Measurements from ENCODE around the gene PCARE.
A peak's percentile ranks its signal among the peaks of the same experiment; 100 is the strongest.
"Not testable (repeated sequence)": the region's sequence is repeated elsewhere in the genome, so short reads cannot be mapped to it uniquely, and the experiment has no call there.

PCARE gene

DNA sequence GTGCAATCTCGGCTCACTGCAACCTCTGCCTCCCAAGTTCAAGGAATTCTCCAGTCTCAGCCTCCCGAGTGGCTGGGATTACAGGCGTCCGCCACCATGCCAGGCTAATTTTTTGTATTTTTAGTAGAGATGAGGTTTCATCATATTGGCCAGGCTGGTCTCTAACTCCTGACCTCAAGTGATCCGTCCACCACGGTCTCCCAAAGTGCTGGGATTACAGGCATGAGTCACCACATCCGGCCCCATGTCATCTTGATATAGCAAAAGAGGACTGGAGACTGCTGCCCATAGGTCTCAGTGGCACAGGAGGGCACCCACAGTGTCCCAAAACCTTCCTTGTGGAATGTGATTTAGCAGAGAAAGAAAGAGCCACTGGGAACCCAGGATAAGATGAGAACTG is 16.0 kb upstream of the PCARE start:
- DNase-seq, result not testable (repeated sequence)

DNA sequence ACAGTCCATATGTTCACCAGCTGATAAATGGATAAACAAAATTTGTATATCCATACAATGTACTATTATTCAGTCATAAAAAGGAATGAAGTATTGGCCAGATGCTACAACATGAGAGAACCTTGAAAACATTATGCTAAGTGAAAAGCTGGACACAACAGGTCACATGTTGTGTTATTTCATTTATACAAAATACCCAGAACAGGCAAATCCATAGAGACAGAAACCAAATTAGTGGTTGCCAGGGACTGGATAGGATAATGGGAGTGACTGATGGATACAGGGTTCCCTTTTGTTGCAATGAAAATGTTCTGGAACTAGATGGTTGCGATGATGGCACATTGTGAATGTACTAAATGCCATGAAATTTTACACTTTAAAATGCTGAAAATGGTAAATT is 10.2 kb upstream of the PCARE start:
- no peak for DNase-seq

DNA sequence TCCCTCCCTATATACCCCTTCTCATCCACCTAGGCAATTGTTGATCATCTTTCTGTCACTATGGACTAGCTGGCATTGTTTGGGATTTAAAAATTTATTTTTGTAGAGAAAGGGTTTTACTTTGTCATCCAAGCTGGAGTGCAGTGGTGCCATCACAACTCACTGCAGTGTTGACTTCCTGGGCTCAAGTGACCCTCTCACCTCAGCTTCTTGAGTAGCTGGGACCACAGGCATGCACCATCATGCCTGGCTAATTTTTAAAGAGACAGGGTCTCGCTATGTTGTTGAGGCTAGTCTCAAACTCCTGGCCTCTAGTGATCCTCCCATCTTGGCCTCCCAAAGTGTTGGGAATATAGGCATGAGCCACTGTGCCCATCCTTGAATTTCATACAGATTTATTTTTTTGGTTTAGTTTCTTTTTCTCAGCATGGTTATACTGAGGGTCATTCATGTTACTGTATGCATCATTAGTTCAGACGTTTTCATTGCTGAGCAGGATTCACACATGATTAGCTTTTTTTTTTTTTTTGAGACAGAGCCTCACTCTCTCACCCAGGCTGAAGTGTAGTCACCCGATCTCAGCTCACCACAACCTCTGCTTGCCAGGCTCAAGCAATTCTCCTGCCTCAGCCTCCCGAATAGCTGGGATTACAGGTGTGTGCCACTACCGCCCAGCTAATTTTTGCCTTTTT is 8.6 kb upstream of the PCARE start:
- no peak for DNase-seq

DNA sequence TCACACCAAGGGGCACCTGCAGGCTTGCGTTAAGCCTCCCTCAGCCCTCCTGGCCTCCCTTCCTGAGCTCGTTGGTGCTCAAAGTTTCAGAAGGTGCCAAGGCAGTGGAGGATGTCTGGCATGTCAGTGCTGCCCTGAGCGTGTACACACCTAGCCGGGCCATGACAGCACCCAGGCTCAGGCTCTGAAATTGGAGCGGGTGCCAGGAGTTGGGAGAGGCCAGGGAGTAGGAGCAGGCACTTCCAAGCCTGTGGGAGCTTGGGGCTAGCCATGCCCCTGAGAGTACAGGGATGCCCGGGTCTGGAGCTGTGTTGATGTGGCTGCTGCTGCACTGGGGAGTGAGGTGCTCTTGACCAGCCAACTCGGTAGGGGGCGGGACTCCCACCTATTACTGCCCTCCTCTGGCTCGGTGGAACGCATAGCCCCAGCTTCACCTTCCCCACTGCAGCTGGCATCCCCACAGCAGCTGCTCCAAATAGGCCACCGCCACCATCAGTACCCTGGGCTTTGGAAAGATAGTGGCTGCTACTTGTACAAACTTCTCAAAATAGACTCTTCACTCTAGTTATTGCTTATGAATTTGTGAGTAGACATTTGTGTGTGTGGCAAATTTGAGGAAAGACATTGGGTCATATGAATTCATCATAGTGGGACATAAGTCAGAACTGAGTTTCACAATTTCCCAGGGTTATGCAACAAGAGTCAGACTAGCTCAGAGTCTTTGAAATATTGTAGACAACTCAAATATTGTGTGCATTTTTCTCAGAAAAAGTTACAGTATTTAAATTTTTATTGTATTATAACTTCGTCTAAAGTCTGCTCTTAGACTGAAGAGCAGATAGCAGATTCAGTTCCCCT is 6.8 kb upstream of the PCARE start:
- DNase-seq, result no peak

DNA sequence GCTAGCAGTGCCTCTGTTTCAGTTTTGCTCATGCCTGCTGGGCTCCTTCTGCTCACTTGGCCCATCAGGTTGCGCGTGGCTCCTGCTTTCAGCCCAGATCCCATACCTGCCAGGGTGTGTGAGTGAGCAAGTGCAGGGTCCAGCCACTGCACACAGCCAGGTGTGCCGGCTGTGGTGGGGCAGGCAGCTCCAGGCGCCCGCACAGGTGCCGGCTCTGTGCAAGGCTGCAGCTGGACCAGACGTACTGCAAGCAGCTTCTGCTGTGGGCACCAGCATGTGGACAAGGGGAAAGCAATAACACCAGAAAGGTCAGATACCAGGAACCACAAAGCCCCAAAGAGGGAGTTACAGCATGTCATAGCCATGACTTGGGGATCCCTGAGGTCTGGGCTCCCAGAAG is 5.6 kb upstream of the PCARE start:
- DNase-seq, result no peak

DNA sequence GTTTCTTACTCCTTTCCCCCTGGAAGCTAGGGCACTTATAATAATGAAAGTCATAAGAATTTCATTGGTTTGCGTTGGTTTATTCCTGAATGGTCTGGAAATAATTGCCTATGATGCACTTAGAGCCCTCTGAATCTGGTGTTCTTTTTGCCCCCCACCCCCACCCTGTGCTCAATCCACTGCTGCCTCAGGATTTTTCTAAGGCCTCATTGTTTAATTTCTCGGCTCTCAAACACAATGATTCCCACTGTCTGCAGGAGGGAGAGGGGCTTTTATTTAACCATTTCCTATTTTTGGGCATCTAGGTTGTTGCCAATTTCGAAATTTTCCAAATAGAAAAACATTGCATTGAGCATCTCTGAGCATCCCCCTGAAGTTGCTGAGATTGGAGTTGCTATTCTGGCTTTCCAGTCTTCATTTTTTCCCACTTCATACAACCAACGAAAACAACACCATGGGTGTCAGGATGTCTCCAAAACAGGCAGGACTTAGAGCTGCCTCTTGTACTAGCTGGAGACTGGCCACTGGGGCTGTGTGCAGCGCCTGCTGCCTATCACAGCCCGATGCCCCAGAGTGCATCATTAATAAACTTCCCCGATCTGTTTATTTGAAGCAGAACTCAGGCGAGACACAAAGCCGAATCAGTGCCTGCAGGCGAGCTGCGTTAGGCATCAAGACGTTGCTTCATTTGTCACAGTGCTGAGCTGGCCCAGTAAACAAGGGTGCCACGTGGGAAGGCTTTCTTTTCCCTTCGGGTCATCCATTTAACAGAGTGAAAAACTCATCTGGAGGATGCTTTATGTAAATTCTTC is 1.8 kb upstream of the PCARE start:
- no peak for DNase-seq

DNA sequence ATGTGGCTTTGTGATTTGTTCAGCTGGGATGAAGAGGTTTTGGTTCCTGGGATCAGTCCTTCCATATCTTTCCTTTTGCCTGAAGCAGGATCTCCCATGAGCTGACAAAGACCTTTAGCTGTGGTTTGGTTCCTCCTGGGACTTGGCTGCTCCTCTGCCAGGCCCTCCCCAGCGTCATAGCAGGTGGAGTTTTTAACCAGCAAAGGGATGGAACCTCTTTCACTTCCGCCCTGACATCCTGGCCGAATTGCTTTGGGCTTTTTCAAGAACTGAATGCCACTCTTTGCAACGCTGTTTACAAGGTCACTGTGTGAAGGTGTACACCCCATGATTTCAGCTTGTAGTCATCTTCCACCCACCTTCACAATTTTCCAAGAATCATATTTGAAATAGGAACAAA is 390 bp downstream of the PCARE start:
- peak; percentile 54 for DNase-seq

DNA sequence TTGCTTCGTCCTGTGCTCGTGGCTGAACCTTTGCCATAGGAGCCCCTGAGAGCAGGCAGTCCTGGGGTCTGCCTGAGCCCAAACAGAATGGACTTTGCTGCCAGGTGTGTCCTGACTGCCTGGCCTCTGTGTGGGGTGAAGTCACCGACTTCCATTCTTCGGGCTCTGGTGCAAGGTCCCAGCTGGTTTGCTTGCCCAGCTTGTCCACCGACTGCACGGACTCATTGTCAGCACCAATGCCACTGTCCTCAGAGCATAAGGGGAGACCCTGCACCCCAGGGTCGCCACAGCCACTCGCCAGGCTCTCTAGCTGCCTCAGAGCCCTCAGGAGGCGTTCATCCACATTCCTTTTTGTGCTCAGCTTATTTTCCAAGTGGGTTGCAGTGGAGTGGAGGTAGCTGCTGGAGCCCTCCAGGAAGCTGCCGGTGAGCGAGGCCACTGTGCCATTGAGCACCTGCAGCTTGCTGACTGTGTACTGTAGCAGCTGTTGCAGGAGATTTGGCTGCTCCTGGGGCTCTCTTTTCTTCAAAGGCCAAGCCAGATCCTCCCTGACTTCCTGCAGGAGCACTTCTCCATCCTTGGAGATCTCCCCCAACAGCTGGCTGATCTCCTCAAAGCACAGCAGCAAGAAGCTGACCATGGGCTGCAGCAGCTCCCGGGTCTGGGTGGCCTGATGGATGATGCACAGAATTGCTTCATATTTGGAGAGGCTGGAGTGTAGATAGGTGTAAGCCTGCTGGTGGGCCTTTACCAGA is 1.2 kb downstream of the PCARE start:
- DNase-seq, result no peak

DNA sequence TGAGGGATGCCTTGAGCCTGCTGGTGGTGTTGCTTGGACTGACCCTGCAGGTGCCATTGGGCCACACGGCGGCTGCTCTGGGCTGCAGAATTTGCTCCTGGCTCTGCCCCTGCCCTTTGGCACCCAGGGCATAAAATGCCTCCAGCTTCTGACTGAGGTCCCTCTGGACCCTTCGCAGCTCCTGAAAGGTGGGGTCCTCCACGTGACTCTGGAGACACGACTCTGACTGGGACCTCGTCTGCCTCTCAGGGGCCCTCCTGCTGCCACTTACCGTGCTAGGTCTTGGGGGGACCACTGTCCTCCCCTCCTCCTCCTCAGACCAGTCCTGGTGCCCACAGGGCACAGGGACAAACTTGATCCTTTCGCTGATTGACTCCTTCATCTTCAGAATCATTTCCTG is 2.1 kb downstream of the PCARE start:
- DNase-seq, result no peak

DNA sequence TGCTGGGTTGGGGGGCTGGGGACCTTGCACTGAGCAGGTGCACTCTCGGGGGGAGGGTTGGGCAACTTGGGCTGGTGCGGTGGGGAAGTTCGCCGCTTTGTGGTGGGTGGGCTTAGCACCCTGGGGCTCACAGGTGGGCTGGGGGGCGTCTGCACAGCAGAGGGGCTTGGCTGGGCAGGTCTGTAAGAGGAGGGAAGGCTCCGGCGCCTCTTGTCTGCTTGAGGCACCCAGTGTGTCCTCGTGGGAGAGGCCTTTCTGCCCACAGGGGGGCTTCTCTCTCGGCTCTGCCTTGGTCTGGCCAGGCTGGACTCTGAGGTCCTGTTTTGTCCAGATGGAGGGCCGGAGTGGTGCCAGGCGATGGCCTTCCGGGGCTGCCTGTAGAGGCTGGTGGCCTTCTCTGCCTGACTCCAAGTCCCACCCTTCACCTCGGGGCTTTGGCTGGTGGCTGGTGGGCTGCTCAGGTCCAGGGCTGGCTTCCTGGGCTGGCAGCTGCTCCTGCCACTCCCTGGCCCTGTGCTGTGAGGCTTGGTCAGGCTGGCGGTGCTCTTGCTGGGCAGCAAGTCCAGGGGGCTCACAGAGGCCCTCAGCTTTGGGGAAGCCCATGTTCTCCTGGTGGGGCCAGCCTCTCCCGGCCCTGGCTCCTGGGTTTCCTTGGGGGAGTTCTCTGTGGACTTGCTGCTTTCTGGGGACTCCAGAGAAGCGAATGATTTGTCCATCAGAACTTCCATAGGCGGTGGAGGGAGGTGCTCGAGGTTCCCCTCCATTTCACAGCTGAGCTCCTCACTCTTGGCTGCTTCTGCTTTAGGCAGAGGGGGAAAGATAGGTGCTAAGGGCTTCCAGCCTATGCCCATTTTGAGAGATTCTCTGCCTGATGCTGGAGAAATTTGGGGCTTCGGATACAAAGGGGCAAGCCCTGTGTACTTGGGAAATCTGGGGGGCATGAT is 3.0 kb downstream of the PCARE start:
- no peak for DNase-seq

DNA sequence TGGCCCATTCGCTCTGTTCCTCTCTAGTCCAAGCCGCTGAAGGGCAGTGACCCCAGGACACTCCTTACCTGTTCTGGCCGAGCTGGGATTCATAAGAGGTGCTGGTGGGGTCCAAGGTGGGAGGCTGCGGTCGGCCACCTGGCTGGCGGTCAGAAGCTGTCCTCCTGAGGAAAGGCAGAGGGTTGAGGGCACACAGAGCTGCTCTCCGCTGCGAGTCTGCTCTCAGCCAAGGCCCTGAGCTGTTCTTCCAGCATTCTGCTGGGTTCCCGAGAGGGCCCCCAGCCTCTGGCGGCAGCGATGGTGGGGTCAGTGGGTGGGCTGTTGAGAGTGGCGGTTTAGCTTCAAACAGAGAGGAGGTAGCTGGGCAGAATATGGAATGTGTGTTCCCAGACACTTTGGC is 3.8 kb downstream of the PCARE start:
- no peak for DNase-seq

DNA sequence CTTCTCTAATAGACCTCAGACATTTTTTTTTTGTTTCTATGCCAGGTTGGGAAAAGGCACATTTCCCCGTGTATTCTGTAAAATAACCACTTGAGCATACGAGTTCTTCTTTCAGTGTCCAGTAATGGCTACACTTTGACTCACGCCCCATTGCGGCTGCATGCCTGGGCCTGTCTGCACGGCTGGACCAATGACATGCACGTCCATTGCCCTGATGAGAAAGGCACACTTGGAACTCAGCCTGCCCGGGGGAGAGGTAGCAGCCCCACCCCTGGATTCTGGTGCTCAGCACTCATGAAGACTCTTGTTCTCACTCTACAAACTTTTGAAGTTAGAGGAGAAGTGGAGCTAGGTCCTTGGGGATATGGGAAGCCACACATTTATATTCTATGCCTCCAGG is 5.8 kb downstream of the PCARE start:
- DNase-seq, result no peak

DNA sequence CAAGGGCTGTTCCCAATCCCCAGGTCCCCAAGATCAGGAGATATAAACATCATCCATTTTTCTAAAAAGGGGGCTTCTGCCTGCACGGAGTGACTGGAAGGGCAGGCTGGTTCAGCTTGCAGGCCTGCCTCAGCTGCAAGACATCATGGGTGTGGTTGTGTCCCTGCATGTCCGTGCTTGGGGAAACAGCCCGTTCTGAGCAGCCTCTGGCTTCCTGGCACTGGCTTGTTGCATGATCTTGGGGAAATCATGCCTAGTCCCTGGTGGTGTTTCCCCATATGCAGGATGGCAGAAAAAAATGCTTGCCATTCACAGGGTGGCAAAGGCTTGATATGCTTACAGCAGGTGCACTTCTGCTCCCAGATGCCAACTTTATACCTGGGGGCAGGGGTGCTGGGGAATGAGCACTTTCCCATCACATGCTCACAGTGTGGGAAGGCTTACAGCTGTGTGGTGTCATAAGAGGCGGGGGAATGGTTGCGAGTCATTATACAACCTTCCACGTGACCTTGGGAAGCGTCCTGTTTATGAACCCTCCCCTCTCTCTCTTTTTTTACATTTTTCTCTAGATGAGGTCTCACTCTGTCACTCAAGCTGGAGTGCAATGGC is 7.2 kb downstream of the PCARE start:
- DNase-seq, result no peak

DNA sequence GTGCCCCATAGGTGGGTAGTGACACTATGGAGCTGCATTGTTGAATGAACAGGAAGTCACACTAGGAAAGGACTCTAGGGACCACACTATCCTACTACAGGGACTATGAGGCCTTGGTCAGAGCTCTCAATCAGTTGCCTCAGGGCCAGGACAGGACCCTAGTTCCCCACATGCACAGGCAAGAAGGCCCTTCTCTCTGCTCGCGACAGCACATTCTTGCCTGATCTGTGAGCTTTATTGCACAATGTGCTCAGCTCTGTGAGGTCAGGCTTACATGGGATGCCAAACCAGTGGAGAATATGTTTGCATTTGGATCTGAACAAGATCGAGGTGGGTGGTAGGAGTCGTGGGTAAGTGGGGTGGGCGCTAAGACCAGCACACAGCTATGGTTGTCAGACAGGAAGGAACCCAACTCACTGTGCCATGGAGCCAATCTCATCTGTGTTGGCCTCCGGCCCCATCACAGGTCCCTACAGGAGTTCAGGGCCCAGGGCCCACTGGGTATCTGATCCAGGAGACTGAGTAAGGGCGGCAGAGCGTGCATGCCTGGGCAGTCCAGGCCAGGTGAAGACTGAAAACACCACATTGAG is 8.0 kb downstream of the PCARE start:
- DNase-seq, result no peak

DNA sequence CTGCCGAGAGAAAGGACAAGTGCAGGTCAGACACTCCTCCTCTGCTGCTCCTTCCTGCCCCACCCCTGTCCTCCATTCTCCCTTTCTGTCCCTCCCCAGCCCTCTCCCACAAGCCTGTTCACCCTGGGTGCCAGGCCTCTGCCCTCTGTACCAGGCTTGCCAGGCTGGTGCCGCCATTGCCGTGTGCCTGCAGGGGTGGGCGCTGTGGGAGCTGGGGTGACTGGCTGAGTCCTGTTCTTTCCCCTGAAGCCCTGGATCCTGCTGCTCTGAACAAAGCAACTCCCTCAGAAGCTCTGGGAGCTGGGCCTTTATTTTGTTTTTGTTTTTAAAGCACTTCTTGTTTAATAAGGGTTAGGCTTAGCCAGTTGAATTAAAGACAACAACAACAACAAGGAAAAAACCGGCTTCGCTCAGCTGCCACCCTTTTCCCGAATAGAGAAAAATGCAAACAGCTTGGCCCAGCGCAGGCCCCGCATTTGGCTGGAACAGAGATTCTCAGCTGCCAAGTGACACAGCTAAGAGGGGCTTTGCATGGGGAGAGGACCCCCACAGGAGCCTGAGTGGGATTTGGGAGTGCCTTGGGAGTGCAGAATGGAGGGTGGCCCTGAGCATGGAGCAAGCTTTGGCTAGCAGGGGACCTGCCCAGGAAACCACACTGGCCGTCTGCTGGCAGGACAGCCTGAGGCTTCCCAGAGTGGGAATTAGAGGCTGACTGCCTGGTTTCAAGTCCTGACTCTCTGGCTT is 9.1 kb downstream of the PCARE start:
- no peak for DNase-seq

DNA sequence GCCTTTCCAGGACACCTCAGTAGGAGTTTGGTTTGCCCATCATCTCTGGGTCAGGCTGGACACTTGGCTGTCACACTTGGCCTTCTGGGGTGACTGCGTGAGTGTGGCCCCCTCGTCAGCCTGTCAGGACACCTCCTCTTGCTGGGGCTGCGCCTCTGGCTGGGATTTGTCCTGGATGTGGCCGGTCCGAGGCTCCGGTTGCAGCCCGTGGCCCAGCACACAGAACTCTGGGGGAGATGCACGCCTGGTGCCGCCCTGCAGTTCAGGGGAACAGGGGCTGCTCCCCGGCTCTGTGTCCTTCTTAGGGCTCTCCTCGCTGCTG is 9.6 kb downstream of the PCARE start:
- DNase-seq, result no peak

DNA sequence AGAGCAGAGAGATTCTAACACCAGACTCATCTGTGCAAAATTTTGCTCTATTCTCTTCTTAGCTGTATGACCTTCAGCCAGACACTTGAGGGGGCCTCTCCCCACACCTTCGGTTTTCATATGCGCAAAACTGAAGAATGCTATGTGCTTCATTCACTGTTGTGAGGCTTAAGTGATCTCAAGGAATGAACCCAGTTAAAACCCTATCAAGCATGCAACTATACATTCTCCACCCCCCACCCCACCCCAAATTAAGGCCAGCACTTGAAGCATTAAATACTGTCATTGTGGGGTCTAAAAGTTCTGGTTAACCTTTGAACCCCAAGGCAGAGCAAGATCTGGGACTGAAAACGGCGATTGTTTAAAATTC is 10.0 kb downstream of the PCARE start:
- no peak for DNase-seq

DNA sequence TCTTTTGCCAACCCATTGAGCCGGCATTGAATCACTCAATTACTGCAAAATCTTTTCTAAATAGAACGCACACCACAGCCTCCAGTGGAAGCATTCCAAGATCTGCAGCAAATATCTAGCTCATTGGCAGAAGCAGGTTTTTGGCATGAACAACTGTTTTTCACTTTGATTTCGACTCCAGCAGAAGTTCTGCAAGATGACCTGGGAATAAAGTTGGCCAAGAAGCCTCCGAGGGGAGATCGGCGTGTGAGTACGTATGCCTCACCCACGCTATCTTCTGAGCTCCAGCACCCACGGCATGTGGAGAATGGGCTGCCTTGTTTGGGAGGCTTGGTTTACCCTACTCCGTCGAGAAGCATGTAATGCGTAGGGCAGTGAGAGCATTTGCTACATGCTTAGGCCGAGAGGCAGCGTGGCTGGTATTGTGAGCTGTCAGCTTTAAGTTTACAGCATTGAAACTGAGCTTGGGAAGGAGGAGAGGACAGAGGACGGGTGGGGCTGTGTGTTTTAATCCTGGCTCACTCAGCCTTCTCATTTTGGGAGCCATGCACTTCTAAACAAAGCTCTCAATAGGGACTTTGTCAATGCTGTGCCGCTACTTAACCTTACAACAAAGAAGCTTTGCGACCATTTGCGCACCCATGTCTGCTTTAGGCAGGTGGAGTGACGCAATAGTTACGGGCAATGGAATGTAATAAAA is 10.5 kb downstream of the PCARE start:
- no peak for DNase-seq

DNA sequence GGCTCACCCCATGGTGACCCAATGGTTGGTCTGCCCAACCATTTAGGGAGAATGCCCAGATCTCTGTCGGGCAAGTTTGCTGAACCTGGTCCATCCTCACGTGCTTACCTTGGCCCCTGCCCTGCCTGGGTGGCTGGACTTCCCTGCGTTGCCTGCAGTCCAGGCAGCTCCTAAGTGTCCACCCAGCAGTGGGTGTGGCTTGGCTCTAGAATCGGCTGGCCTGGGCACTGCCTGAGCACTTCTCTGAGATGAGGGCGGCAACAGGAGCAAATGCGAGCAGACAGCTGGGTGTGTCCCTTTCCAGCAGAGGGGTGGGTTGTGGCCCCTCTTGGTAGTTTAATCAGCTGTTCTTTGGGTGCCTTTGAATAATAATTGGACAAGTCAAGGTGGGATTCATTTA is 11.3 kb downstream of the PCARE start:
- DNase-seq, result no peak

DNA sequence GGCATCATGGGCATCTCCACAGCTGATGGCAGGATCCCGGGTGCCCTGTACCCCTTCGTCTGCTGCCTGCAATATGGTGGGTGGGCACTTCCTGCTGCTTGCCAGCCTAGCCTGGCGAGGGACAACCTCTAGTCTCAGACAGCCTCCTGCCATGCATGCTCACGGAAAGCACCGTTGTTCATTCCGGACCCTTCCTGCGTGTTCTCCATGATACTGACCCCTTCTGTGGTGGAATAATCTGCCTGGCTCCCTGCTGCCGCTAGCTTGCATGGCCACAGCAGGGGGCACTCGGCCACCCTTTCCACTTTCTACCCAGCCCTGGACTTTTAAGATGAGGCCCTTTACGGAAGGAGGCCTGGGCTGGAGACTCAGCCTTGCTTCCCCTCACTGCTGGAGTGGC is 12.0 kb downstream of the PCARE start:
- DNase-seq, result no peak
